ENCODE results near the gene HSD17B11. TPM values are rescaled to one million over a fixed set of nuclear protein-coding genes. Genes with fewer than 3 reads are reported as not detected.
A peak's percentile ranks its signal among the peaks of the same experiment; 100 is the strongest.
"Not testable (repeated sequence)": the region's sequence is repeated elsewhere in the genome, so short reads cannot be mapped to it uniquely, and the experiment has no call there.

HSD17B11 gene
- total RNA-seq, 1 donor from 2014 or later = 94.5 TPM

- TF ChIP-seq POLR2AphosphoS5 (IDR thresholded peaks at IDR 0.05; ENCODE audit: insufficient read depth in 1 of 2, low read depth in 1 of 2) (no peak), CTCF (IDR thresholded peaks at IDR 0.05) (no peak), POLR2A (IDR thresholded peaks at IDR 0.05) (no peak)
- H3K36me3 ChIP-seq = no peaks in the 10 kb centered on the region
- H3K4me1 ChIP-seq = no peaks in the 10 kb centered on the region
- no peaks in the 10 kb centered on the region for H3K9me3 ChIP-seq
- H3K27ac ChIP-seq = no peak overlapping the region
- no peak for DNase-seq (ENCODE audit: extremely low spot score in 2 of 2)
- H3K27me3 ChIP-seq = no peaks in the 10 kb centered on the region
- H3K4me3 ChIP-seq = no peak overlapping the region
- intact Hi-C loops (cut with DNase I) = no loop called here
These were observed 9.0 kb upstream of the HSD17B11 start for GRCh38 chr4:87399954-87400353.

GRCh38 chr4:87399148-87399547 lies 8.2 kb upstream of the HSD17B11 start:
- no peak for TF ChIP-seq POLR2A (IDR thresholded peaks at IDR 0.05)
- no peak for TF ChIP-seq CTCF (IDR thresholded peaks at IDR 0.05)
- TF ChIP-seq POLR2AphosphoS5 (IDR thresholded peaks at IDR 0.05; ENCODE audit: insufficient read depth in 1 of 2, low read depth in 1 of 2) = no peak
- intact Hi-C loops (cut with DNase I) = no loop called here
- no peaks in the 10 kb centered on the region for H3K9me3 ChIP-seq
- H3K27ac ChIP-seq = no peak overlapping the region
- DNase-seq (ENCODE audit: extremely low spot score in 2 of 2) = no peak
- no peaks in the 10 kb centered on the region for H3K36me3 ChIP-seq
- no peaks in the 10 kb centered on the region for H3K27me3 ChIP-seq
- H3K4me3 ChIP-seq = no peak overlapping the region
- no peaks in the 10 kb centered on the region for H3K4me1 ChIP-seq

- H3K27me3 ChIP-seq; H3K36me3 ChIP-seq; H3K27ac ChIP-seq; H3K4me3 ChIP-seq; H3K4me1 ChIP-seq; DNase-seq (ENCODE audit: extremely low spot score in 2 of 2); H3K9me3 ChIP-seq; intact Hi-C loops (cut with DNase I): not testable (repeated sequence)
These were observed 4.9 kb upstream of the HSD17B11 start for GRCh38 chr4:87395851-87396250.

- H3K36me3 ChIP-seq; H3K9me3 ChIP-seq; intact Hi-C loops (cut with DNase I); H3K4me3 ChIP-seq; H3K27me3 ChIP-seq; DNase-seq (ENCODE audit: extremely low spot score in 2 of 2); H3K27ac ChIP-seq; H3K4me1 ChIP-seq: not testable (repeated sequence)
These were observed 4.1 kb upstream of the HSD17B11 start for GRCh38 chr4:87395073-87395472.

- no peak for TF ChIP-seq POLR2A (IDR thresholded peaks at IDR 0.05)
- TF ChIP-seq POLR2AphosphoS5 (IDR thresholded peaks at IDR 0.05; ENCODE audit: insufficient read depth in 1 of 2, low read depth in 1 of 2) = no peak
- no peak for TF ChIP-seq CTCF (IDR thresholded peaks at IDR 0.05)
- H3K27ac ChIP-seq = peak overlapping the region; percentile 93
- DNase-seq (ENCODE audit: extremely low spot score in 2 of 2) = no peak
- H3K4me3 ChIP-seq = no peak overlapping the region
- H3K36me3 ChIP-seq = no peaks in the 10 kb centered on the region
- H3K9me3 ChIP-seq = no peaks in the 10 kb centered on the region
- H3K27me3 ChIP-seq = no peaks in the 10 kb centered on the region
- peaks cover 28% of the 10 kb centered on the region for H3K4me1 ChIP-seq
- intact Hi-C loops (cut with DNase I) = no loop called here
These were observed 1.2 kb upstream of the HSD17B11 start for GRCh38 chr4:87392183-87392582.

GRCh38 chr4:87391576-87392054 lies 627 bp upstream of the HSD17B11 start:
- H3K4me3 ChIP-seq = peak overlapping the region; percentile 61 to 69
- H3K4me1 ChIP-seq = peaks cover 28% of the 10 kb centered on the region
- H3K27ac ChIP-seq = peak overlapping the region; percentile 93
- no peaks in the 10 kb centered on the region for H3K9me3 ChIP-seq
- TF ChIP-seq POLR2A (IDR thresholded peaks at IDR 0.05) = no peak
- TF ChIP-seq POLR2AphosphoS5 (IDR thresholded peaks at IDR 0.05; ENCODE audit: insufficient read depth in 1 of 2, low read depth in 1 of 2) = peak in 1 of 2 donors; percentile 70
- H3K27me3 ChIP-seq = no peaks in the 10 kb centered on the region
- no peaks in the 10 kb centered on the region for H3K36me3 ChIP-seq
- DNase-seq (ENCODE audit: extremely low spot score in 2 of 2) = no peak
- intact Hi-C loops (cut with DNase I) = no loop called here

GRCh38 chr4:87390551-87390890 lies 467 bp downstream of the HSD17B11 start:
- Histone ChIP-seq H3K36me3 (no peaks in the 10 kb centered on the region), H3K4me3 (peak overlapping the region; percentile 61 to 69), H3K27me3 (no peaks in the 10 kb centered on the region), H3K9me3 (no peaks in the 10 kb centered on the region), H3K4me1 (peaks cover 28% of the 10 kb centered on the region), H3K27ac (peak overlapping the region; percentile 93)
- intact Hi-C loops (cut with DNase I) = no loop called here
- DNase-seq (ENCODE audit: extremely low spot score in 2 of 2) = no peak
- TF ChIP-seq POLR2A (IDR thresholded peaks at IDR 0.05) = no peak
- no peak for TF ChIP-seq POLR2AphosphoS5 (IDR thresholded peaks at IDR 0.05; ENCODE audit: insufficient read depth in 1 of 2, low read depth in 1 of 2)
- no peak for TF ChIP-seq CTCF (IDR thresholded peaks at IDR 0.05)
